Ovary (tissue), 9 donors: ENCODE results near the gene CTDSPL. TPM values are rescaled to one million over a fixed set of nuclear protein-coding genes. Genes with fewer than 3 reads are reported as not detected.

Experiments used
- DNase-seq, 5 donors: peaks; one replicate each; pipeline ENCODE4 v3.0.0-alpha.2; 2019 to 2020
- H3K27ac ChIP-seq, 2 donors: fragments of 200-600 bp; one replicate each; pipeline versions ENCODE4 v1.5.1 to v1.8.0; 2019 to 2022
- H3K27me3 ChIP-seq: fragments of 200-600 bp; one replicate; pipeline ENCODE4 v1.8.0; 2022
- H3K36me3 ChIP-seq: fragments of 200-600 bp; sonication (generic); one replicate; pipeline ENCODE4 v1.5.1; 2019
- H3K4me1 ChIP-seq: one replicate; pipeline ENCODE4 v1.8.1; 2013; ENCODE audit warnings: mild to moderate bottlenecking, moderate library complexity; ENCODE audit not compliant: insufficient read depth
- H3K4me3 ChIP-seq: fragments of 200-600 bp; sonication (generic); one replicate; pipeline ENCODE4 v1.5.1; 2017
- H3K9me3 ChIP-seq, 2 donors: fragments of 200-600 bp in 1 of 2; sonication (generic) in 1 of 2; one replicate each; pipeline versions ENCODE4 v1.5.1 to v1.8.1; 2013 to 2019; ENCODE audit warnings: mild to moderate bottlenecking in 1 of 2, moderate library complexity in 1 of 2
- CTCF ChIP-seq, 3 donors: fragments of 450-650 bp in 2 of 3; fragments of 200-600 bp in 1 of 3; IDR thresholded peaks; one replicate each; pipeline versions ENCODE4 v1.5.1 to v1.8.0; 2016 to 2022; ENCODE audit warnings: antibody characterized with exemption in 3 of 3, mild to moderate bottlenecking in 1 of 3
- EP300 ChIP-seq: sonication (generic); formaldehyde crosslinking; IDR thresholded peaks from one replicate; pipeline ENCODE4 v1.6.1; 2017; ENCODE audit warnings: antibody characterized with exemption
- POLR2A ChIP-seq: fragments of 450-650 bp; IDR thresholded peaks from one replicate; pipeline ENCODE4 v1.6.1; 2017; ENCODE audit warnings: antibody characterized with exemption, mild to moderate bottlenecking, moderate library complexity
- WGBS, 3 donors: extraction: QIAGEN DNeasy Blood & Tissue Kit in 1 of 3; methylation state at CpG; one replicate each; pipeline versions ENCODE4 v1.1.5 to v1.1.7; 2013 to 2017; 5-methylcytosine and 5-hydroxymethylcytosine counted together
- intact Hi-C, 4 donors: fragments of 100-400 bp; cut with DNase I; formaldehyde crosslinking; loops; one replicate each; pipeline versions ENCODE4 v1.11.0 to v1.15.1; 2022 to 2023
- polyA plus RNA-seq, 2 donors: library from polyadenylated mRNA; stranded (reverse); fragments of 200-250 nt in 1 of 2; fragments of 350-450 nt in 1 of 2; fragmentation: Illumina TruSeq in 1 of 2; extraction: RNeasy Lipid Tissue Mini Kit (QIAGEN cat#74804) in 1 of 2; gene quantifications; one replicate each; pipeline ENCODE4 v1.2.3, GENCODE V29; 2013 to 2014
- total RNA-seq, 7 donors: library from RNA; depleted of rRNA in 2 of 7; stranded (reverse); fragments of >200 nt in 2 of 7; fragmentation: NEBNext Ultra II Directional in 3 of 7; extraction: Animal tissue kit (Norgen Biotek cat#: 25700) in 3 of 7; gene quantifications; one replicate each; pipeline versions ENCODE4 v1.1.0 to v1.2.4, GENCODE V29; 2016 to 2023
- donor health status: DM: no; HTN: no; CAD: no; lungs with moderate emphysema.
- donor health status: DM: no; HTN: no; CAD: no.
- donor health status: Bipolar disorder and iron deficiency.
- donor health status: DM: yes; HTN: yes; CAD: no.
- donor health status: DM: no; HTN: no; CAD: no.
- donor health status: DM: yes; HTN: yes; CAD: no.

CTDSPL gene
- total and polyA plus RNA-seq, 9 donors = 14.8 to 41.1 (median 34.2) TPM

- H3K27me3 ChIP-seq = no peaks in the 10 kb centered on the region
- intact Hi-C loops = no loop called here
- no peaks in the 10 kb centered on the region for H3K36me3 ChIP-seq
- WGBS, 3 donors = 58 to 63% (median 62%) methylated on average over 8 of the region's 8 CpGs
- peaks cover 39% of the 10 kb centered on the region for H3K4me1 ChIP-seq
- H3K9me3 ChIP-seq = no peaks in the 10 kb centered on the region
- peak overlapping the region in 1 of 2 donors; percentile 45 for H3K27ac ChIP-seq
- no peak overlapping the region for H3K4me3 ChIP-seq
- no peak for TF ChIP-seq POLR2A
- TF ChIP-seq CTCF (IDR thresholded peaks at IDR 0.05) = no peak
- TF ChIP-seq EP300 = no peak
- no peak for DNase-seq
Observed at GRCh38 chr3:37943631-37944314, 82.1 kb downstream of the CTDSPL start.

GRCh38 chr3:37944391-37944842 lies 82.7 kb downstream of the CTDSPL start:
- TF ChIP-seq CTCF (IDR thresholded peaks at IDR 0.05) (no peak), EP300 (no peak), POLR2A (no peak)
- Histone ChIP-seq H3K36me3 (no peaks in the 10 kb centered on the region), H3K9me3 (no peaks in the 10 kb centered on the region), H3K27me3 (no peaks in the 10 kb centered on the region), H3K27ac (peak overlapping the region in 1 of 2 donors; percentile 45), H3K4me3 (no peak overlapping the region), H3K4me1 (peaks cover 39% of the 10 kb centered on the region)
- WGBS, 3 donors = 6 to 16% (median 8%) methylated on average over 2 of the region's 2 CpGs
- no peak for DNase-seq
- intact Hi-C loops = no loop called here

GRCh38 chr3:37945156-37945806 lies 83.6 kb downstream of the CTDSPL start:
- no peak for DNase-seq
- WGBS, 3 donors = 44 to 57% (median 55%) methylated on average over 6 of the region's 6 CpGs

More at GRCh38 chr3:37945156-37945806, 83.6 kb downstream of the CTDSPL start:
- no peaks in the 10 kb centered on the region for H3K27me3 ChIP-seq
- peak overlapping the region in 1 of 2 donors; percentile 45 for H3K27ac ChIP-seq
- TF ChIP-seq CTCF (IDR thresholded peaks at IDR 0.05) (no peak), EP300 (no peak), POLR2A (no peak)
- no peaks in the 10 kb centered on the region for H3K36me3 ChIP-seq
- no peaks in the 10 kb centered on the region for H3K9me3 ChIP-seq
- H3K4me1 ChIP-seq = peaks cover 41% of the 10 kb centered on the region
- H3K4me3 ChIP-seq = no peak overlapping the region
- intact Hi-C loops = no loop called here
